GM20000 (cell line): Measurements from ENCODE around the gene TSPEAR.
A peak's percentile ranks its signal among the peaks of the same experiment; 100 is the strongest.
"Not testable (repeated sequence)": the region's sequence is repeated elsewhere in the genome, so short reads cannot be mapped to it uniquely, and the experiment has no call there.

Source experiments
- DNase-seq: peaks from one replicate; pipeline ENCODE4 v3.0.0; 2012; ENCODE audit warnings: low spot score
- TF ChIP-seq, protein P1 (sequence below): IDR thresholded peaks from 2 replicates; pipeline ENCODE4 v1.5.1; 2012; ENCODE audit warnings: mild to moderate bottlenecking, control low read depth; ENCODE audit errors: extremely low read depth, missing control alignments

TSPEAR gene

DNA sequence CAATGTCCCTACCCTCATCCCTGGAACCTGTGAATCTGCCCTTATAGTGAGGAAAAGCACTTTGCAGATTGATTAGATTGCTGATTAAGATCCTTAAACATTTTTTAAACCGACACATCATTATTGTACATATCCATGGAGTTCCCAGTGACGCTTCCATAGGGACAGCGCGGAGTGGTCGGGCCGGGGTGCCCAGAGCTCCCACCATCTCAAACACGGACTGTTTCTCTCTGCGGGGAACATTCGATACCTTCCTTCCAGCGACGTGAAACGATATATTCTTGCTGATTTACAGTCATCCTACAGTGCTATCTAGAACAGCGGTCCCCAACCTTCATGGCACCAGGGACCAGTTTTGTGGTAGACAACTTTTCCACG lies 10.4 kb downstream of the TSPEAR start:
- TF ChIP-seq, protein P1, sequence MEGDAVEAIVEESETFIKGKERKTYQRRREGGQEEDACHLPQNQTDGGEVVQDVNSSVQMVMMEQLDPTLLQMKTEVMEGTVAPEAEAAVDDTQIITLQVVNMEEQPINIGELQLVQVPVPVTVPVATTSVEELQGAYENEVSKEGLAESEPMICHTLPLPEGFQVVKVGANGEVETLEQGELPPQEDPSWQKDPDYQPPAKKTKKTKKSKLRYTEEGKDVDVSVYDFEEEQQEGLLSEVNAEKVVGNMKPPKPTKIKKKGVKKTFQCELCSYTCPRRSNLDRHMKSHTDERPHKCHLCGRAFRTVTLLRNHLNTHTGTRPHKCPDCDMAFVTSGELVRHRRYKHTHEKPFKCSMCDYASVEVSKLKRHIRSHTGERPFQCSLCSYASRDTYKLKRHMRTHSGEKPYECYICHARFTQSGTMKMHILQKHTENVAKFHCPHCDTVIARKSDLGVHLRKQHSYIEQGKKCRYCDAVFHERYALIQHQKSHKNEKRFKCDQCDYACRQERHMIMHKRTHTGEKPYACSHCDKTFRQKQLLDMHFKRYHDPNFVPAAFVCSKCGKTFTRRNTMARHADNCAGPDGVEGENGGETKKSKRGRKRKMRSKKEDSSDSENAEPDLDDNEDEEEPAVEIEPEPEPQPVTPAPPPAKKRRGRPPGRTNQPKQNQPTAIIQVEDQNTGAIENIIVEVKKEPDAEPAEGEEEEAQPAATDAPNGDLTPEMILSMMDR = no peak
- no peak for DNase-seq

DNA sequence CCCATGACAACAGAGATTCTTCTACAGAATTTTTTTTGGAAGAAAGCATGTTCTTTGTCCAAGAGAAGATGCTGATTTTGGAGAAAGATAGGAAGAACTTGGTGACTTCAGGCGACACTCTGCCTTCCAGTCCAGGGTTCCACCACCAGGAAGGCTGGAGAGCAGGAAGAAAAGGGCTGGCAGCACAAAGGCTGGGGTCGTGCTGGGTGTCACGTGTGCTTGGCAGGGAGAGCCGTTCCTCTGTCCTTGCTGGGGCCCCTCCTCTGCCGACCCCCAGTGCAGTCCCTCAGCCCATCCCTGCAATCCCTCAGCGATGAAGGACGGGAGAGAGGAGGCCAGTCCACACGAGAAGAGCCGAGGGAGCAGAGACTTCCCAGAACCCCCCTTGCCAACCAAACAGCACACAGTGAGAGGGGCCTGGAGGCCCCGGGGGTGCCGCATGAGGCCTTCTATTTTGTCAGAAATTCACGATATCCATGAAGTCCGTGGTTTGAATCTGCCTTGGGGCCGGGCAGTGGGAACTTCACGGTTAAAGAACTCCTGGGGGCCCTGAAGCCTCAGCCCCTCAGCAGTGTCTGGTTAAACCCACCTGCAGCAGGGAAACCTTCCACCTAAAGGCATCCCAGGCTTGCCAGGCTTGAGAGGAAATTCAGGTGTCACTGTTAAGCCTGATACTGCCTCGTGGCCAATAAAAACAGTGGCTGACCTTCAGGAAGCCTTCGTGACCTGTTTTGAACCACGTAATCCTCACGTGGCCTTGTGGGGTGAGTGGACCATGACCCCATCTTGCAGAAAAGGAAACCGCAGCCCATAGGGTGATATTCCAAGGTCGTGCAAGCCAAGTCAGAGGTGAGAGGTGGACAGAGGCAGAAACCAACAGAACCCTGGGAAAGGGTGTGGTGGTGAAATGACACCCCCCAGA lies 11.0 kb downstream of the TSPEAR start:
- TF ChIP-seq, protein P1 = no peak
- peak; percentile 15 for DNase-seq

DNA sequence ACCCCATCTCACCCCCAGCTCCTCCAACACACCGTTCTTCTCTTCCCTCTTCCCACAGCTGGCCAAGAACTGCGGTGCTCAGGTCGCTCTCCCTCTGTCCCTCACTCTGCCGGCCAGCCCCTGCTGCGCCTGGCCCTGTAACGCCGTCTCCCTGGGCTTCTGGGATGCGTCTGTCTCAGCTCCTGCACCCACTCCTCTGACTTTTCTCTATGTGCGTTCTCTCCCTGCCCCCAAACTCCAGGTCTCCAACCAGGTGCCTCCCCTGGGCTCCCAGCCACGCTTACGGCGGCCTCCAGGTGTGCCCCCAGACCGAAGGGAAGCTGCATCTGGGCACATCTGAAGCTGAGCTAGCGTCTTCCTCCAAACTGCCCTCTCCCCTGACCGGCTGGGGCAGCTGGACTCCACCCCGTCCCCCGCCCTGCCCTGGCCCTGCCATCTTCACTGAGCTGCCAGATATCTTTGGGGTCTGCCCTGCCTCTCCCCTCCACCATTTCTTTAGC lies 11.8 kb downstream of the TSPEAR start:
- peak; percentile 14 for DNase-seq
- TF ChIP-seq, protein P1 = no peak

DNA sequence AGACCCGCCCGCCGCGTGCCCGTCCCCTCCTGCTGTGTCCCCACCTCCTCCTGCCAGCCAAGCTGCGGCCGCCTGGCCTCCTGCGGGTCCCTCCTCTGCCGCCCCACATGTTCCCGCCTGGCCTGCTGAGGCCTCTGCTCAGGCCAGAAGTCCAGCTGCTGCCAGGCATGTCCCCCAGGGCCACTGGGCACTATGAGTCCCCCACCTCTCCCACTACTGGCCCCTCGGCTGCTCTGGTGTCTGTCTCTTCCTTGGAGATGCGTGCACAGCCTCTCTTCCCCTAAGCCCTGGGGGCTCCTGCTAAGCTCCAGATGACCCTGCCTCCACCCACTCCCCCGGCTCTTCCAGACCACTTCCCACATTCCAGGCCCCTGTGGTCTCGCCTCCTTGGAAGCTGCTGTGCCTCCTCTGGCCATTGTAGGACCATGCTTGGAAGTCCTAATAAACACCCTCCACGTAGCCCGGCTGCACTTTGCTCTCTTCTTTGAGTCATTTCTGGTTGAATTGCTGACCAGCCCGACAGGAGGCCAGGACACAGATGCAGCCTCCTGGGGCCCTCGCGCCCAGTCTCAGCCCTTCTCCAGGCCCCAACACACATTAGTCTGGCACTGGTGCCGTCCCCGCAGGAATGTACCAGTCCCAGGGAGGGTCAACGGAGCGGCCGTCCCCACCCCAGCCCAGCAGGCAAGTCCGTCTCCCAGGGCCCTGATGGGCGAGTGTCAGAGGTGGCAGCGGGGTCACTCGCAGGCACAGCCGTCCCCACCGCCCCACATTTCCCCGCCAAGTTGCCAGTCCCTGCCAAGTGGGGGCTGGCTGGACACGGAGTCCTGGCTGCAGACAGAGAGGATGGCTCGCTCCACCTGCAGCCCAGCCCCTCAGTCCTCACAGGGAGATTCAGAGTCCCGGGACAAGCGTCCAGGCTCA lies 13.3 kb downstream of the TSPEAR start:
- DNase-seq = peak; percentile 21

DNA sequence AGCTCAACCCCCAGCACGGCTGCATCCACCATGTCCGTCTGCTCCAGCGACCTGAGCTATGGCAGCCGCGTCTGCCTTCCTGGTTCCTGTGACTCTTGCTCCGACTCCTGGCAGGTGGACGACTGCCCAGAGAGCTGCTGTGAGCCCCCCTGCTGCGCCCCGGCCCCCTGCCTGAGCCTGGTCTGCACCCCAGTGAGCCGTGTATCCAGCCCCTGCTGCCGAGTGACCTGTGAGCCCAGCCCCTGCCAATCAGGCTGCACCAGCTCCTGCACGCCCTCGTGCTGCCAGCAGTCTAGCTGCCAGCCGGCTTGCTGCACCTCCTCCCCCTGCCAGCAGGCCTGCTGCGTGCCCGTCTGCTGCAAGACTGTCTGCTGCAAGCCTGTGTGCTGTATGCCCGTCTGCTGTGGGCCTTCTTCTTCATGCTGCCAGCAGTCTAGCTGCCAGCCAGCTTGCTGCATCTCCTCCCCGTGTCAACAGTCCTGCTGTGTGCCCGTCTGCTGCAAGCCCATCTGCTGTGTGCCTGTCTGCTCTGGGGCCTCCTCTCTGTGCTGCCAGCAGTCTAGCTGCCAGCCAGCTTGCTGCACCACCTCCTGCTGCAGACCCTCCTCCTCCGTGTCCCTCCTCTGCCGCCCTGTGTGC lies 14.1 kb downstream of the TSPEAR start, which contains the start of gene KRTAP10-12:
TSS of gene KRTAP10-12 (plus strand) at position 1 of the 639 bp plus-strand sequence. CDS start at position 31, 30 bp downstream.
- not testable (repeated sequence) for DNase-seq

More for the DNA sequence above, 13.3 kb downstream of the TSPEAR start:
- TF ChIP-seq, protein P1 = no peak

DNA sequence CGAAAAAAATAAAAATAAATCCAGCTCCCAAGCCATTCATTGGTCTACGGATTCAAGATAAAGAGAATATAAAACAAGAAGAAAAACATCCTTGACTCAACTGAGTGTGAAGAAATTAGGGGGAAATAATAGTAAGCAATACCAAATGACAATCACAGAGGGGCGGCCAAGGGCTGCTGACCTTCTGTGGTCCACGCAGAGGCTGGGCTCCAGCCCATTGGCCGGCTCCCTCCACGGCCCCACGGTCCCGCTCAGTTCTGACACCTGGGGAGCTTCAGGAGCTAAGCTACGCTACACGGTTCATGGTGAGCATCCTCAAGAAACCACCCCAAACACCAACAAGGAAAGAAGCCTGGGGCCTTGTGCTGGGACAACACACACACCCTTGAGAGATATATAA lies 14.8 kb downstream of the TSPEAR start:
- TF ChIP-seq, protein P1 = no peak
- DNase-seq = peak; percentile 15

DNA sequence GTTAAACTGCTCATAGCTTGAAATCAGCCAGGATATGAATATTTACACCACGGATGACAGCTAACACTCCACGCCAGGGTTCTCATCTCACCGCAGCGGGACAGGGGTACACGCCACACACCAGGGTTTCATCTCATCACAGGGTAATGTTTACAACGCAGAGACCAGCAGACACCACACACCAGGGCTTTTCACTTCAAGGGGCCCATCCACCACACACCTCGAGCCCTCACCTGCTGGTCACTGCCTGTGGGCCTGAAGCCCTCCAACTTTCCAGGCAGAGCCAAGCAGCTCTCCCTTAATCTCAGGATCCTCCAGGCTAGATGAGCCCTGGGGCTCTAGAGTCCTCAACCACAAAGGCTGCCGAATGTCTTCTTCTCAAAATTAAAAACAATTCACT lies 15.7 kb downstream of the TSPEAR start:
- DNase-seq = no peak
- TF ChIP-seq, protein P1 = no peak
